H1 (cell line): ENCODE data around the gene SSTR4.

Source experiments
- CHD2 ChIP-seq: IDR thresholded peaks from 2 replicates; pipeline ENCODE4 v1.6.1; 2012; ENCODE audit warnings: low read length, improper control_type of control experiment
- CTCF ChIP-seq, 3 experiments: IDR thresholded peaks; 1 replicate in 2 of 3; 2 replicates in 1 of 3; pipeline versions ENCODE4 v1.5.1 to v1.6.1; 2011; ENCODE audit warnings: low read length in 3 of 3, mild to moderate bottlenecking in 3 of 3, inconsistent platforms in 2 of 3, low read depth in 1 of 3, moderate library complexity in 1 of 3; ENCODE audit not compliant: insufficient read depth in 1 of 3; ENCODE audit errors: control extremely low read depth in 1 of 3
- EZH2 ChIP-seq: fragments of 200-600 bp; sonication (generic); IDR thresholded peaks from 2 replicates; pipeline ENCODE4 v1.7.1; 2012; ENCODE audit warnings: low read depth, mild to moderate bottlenecking, moderate library complexity, low read length, inconsistent platforms; ENCODE audit not compliant: severe bottlenecking
- GABPA ChIP-seq: IDR thresholded peaks from 2 replicates; pipeline ENCODE4 v1.6.1; 2011; ENCODE audit warnings: mild to moderate bottlenecking, low read length, moderate library complexity, borderline replicate concordance; ENCODE audit not compliant: insufficient read depth
- KDM1A ChIP-seq: fragments of 200-600, 300-600 bp; sonication (generic); IDR thresholded peaks from 2 replicates; pipeline ENCODE4 v1.7.1; 2016; ENCODE audit warnings: mild to moderate bottlenecking, low read length, borderline replicate concordance
- POLR2A ChIP-seq, 2 experiments: IDR thresholded peaks; 1 replicate in 1 of 2; 2 replicates in 1 of 2; pipeline ENCODE4 v1.6.1; 2011; ENCODE audit warnings: low read depth in 2 of 2, low read length in 2 of 2, mild to moderate bottlenecking in 2 of 2; ENCODE audit errors: control extremely low read depth in 1 of 2
- POU5F1 ChIP-seq: IDR thresholded peaks from 2 replicates; pipeline ENCODE4 v1.6.1; 2011; ENCODE audit warnings: low read depth, mild to moderate bottlenecking, low read length, moderate library complexity
- RAD21 ChIP-seq, 2 experiments: IDR thresholded peaks in 1 of 2; conservative IDR thresholded peaks in 1 of 2; 2 replicates each; pipeline ENCODE4 v1.6.1; 2011; ENCODE audit warnings: low read depth in 2 of 2, low read length in 2 of 2, improper control_type of control experiment in 1 of 2, inconsistent platforms in 1 of 2, mild to moderate bottlenecking in 1 of 2, moderate library complexity in 1 of 2
- RFX5 ChIP-seq: IDR thresholded peaks from 2 replicates; pipeline ENCODE4 v1.6.1; 2011; ENCODE audit warnings: low read depth, low read length, improper control_type of control experiment, borderline replicate concordance
- SRF ChIP-seq: IDR thresholded peaks from 2 replicates; pipeline ENCODE4 v1.6.1; 2011; ENCODE audit warnings: mild to moderate bottlenecking, low read depth, low read length, moderate library complexity
- TCF12 ChIP-seq: IDR thresholded peaks from 2 replicates; pipeline ENCODE4 v1.6.1; 2011; ENCODE audit warnings: low read depth, mild to moderate bottlenecking, low read length
- TF ChIP-seq, protein P1 (sequence below): IDR thresholded peaks from 2 replicates; pipeline ENCODE4 v1.6.1; 2011; ENCODE audit warnings: low read length, improper control_type of control experiment
- TF ChIP-seq, protein P2 (sequence below): IDR thresholded peaks from 2 replicates; pipeline ENCODE4 v1.6.1; 2012; ENCODE audit warnings: inconsistent platforms

GRCh38 chr20:23022849-23023248, 12.3 kb upstream of the SSTR4 start:
- TF ChIP-seq TCF12 = no peak
- TF ChIP-seq GABPA = no peak
- TF ChIP-seq SRF = no peak
- TF ChIP-seq POLR2A (IDR thresholded peaks at IDR 0.05; ENCODE audit: control extremely low read depth in 1 of 2, low read depth in 2 of 2, low read length in 2 of 2) = no peak
- TF ChIP-seq CTCF (IDR thresholded peaks at IDR 0.05; ENCODE audit: control extremely low read depth in 1 of 3, insufficient read depth in 1 of 3, low read depth in 1 of 3, low read length in 3 of 3) = no peak
- TF ChIP-seq POU5F1 = no peak
- TF ChIP-seq EZH2 = no peak
- no peak for TF ChIP-seq CHD2
- TF ChIP-seq RFX5 = no peak
- TF ChIP-seq KDM1A = no peak
- TF ChIP-seq, protein P1, sequence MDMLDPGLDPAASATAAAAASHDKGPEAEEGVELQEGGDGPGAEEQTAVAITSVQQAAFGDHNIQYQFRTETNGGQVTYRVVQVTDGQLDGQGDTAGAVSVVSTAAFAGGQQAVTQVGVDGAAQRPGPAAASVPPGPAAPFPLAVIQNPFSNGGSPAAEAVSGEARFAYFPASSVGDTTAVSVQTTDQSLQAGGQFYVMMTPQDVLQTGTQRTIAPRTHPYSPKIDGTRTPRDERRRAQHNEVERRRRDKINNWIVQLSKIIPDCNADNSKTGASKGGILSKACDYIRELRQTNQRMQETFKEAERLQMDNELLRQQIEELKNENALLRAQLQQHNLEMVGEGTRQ = no peak
- TF ChIP-seq, protein P2, sequence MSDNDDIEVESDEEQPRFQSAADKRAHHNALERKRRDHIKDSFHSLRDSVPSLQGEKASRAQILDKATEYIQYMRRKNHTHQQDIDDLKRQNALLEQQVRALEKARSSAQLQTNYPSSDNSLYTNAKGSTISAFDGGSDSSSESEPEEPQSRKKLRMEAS = no peak
- no peak for TF ChIP-seq RAD21 (IDR thresholded peaks at IDR 0.05 in 1 of 2, conservative IDR thresholded peaks at IDR 0.05 in 1 of 2; ENCODE audit: low read depth in 2 of 2, low read length in 2 of 2)
